Stimulated activated CD4-positive, alpha-beta T cell treated with anti-CD3 and anti-CD28 coated beads, TNF-alpha, amount 100 ng/mL, for 1 hour (primary cell): ENCODE measurements around the gene PPP1R9B.

Experiments
- DNase-seq, 3 donors: peaks; one replicate each; pipeline ENCODE4 v3.0.0-alpha.2; 2020; ENCODE audit warnings: low read depth in 3 of 3, low spot score in 1 of 3

Gene PPP1R9B

GRCh38 chr17:50094243-50094752, 56.2 kb downstream of the PPP1R9B start:
- peak; percentile 63 to 93 (median 74) for DNase-seq

GRCh38 chr17:50093807-50094206, 56.7 kb downstream of the PPP1R9B start:
- DNase-seq, result no peak

- no peak for DNase-seq
Measured at GRCh38 chr17:50093246-50093645, 57.2 kb downstream of the PPP1R9B start.

GRCh38 chr17:50091918-50092285, 58.6 kb downstream of the PPP1R9B start:
- DNase-seq, result no peak

- no peak for DNase-seq
Measured at GRCh38 chr17:50090971-50091917, 59.2 kb downstream of the PPP1R9B start.

GRCh38 chr17:50090071-50090470, 60.4 kb downstream of the PPP1R9B start:
- no peak for DNase-seq

GRCh38 chr17:50088952-50089825, 61.3 kb downstream of the PPP1R9B start:
- DNase-seq, result no peak

GRCh38 chr17:50087912-50088405, 62.5 kb downstream of the PPP1R9B start:
- DNase-seq, result no peak

GRCh38 chr17:50087246-50087911, 63.1 kb downstream of the PPP1R9B start:
- peak; percentile 40 to 70 (median 58) for DNase-seq
